Parathyroid adenoma (tissue), 2 donors: ENCODE data around the gene SCUBE2.
"Not testable (repeated sequence)": the region's sequence is repeated elsewhere in the genome, so short reads cannot be mapped to it uniquely, and the experiment has no call there.

Experiments
- H2AFZ ChIP-seq: fragments of 300-600 bp; sonication (generic); one replicate; pipeline ENCODE4 v1.7.0; 2017; ENCODE audit warnings: antibody characterized with exemption, mild to moderate bottlenecking
- H3K27ac ChIP-seq: fragments of 300-600 bp; sonication (generic); one replicate; pipeline ENCODE4 v1.7.0; 2017
- H3K27me3 ChIP-seq: fragments of 300-600 bp; sonication (generic); one replicate; pipeline ENCODE4 v1.7.0; 2017; ENCODE audit warnings: low read length; ENCODE audit not compliant: control insufficient read depth, insufficient read depth
- H3K36me3 ChIP-seq: fragments of 300-600 bp; sonication (generic); one replicate; pipeline ENCODE4 v1.7.0; 2017; ENCODE audit warnings: low read length; ENCODE audit not compliant: control insufficient read depth, insufficient read depth
- H3K4me1 ChIP-seq: fragments of 300-600 bp; sonication (generic); one replicate; pipeline ENCODE4 v1.7.0; 2017; ENCODE audit warnings: control low read depth
- H3K4me2 ChIP-seq: fragments of 300-600 bp; sonication (generic); one replicate; pipeline ENCODE4 v1.7.0; 2017; ENCODE audit warnings: low read length
- H3K4me3 ChIP-seq: fragments of 300-600 bp; sonication (generic); one replicate; pipeline ENCODE4 v1.7.0; 2017; ENCODE audit warnings: low read depth, low read length
- H3K79me2 ChIP-seq: fragments of 300-600 bp; sonication (generic); one replicate; pipeline ENCODE4 v1.7.0; 2017; ENCODE audit warnings: control low read depth
- H3K9ac ChIP-seq: fragments of 300-600 bp; sonication (generic); one replicate; pipeline ENCODE4 v1.7.0; 2017; ENCODE audit warnings: mild to moderate bottlenecking
- H3K9me3 ChIP-seq: fragments of 300-600 bp; sonication (generic); one replicate; pipeline ENCODE4 v1.7.0; 2017; ENCODE audit warnings: low read length; ENCODE audit not compliant: control insufficient read depth
- CTCF ChIP-seq: fragments of 300-600 bp; sonication (generic); IDR thresholded peaks from one replicate; pipeline ENCODE4 v1.7.0; 2017; ENCODE audit warnings: antibody characterized with exemption, mild to moderate bottlenecking
- donor health status: primary hyperparathyroidism.

Gene SCUBE2

GRCh38 chr11:9017773-9018172 lies 73.6 kb downstream of the SCUBE2 start:
- no peaks in the 10 kb centered on the region for H3K27me3 ChIP-seq
- no peak overlapping the region for H3K27ac ChIP-seq
- no peaks in the 10 kb centered on the region for H3K36me3 ChIP-seq
- H3K9me3 ChIP-seq = no peaks in the 10 kb centered on the region
- no peak overlapping the region for H3K4me3 ChIP-seq
- no peak overlapping the region for H3K4me2 ChIP-seq
- H3K9ac ChIP-seq = no peak overlapping the region
- no peaks in the 10 kb centered on the region for H3K4me1 ChIP-seq
- no peak overlapping the region for H2AFZ ChIP-seq
- no peaks in the 10 kb centered on the region for H3K79me2 ChIP-seq
- TF ChIP-seq CTCF = no peak

- Histone ChIP-seq H3K36me3 (no peaks in the 10 kb centered on the region), H3K27ac (no peak overlapping the region), H3K79me2 (no peaks in the 10 kb centered on the region), H3K4me1 (no peaks in the 10 kb centered on the region), H3K27me3 (no peaks in the 10 kb centered on the region), H3K4me2 (no peak overlapping the region), H2AFZ (no peak overlapping the region), H3K9me3 (no peaks in the 10 kb centered on the region), H3K9ac (no peak overlapping the region), H3K4me3 (no peak overlapping the region)
- no peak for TF ChIP-seq CTCF
Measured at GRCh38 chr11:9016916-9017642, 74.3 kb downstream of the SCUBE2 start.

- Histone ChIP-seq H3K4me1 (no peaks in the 10 kb centered on the region), H3K4me2 (no peak overlapping the region), H2AFZ (peak overlapping the region; percentile 38), H3K9ac (no peak overlapping the region), H3K36me3 (no peaks in the 10 kb centered on the region), H3K27me3 (no peaks in the 10 kb centered on the region), H3K4me3 (no peak overlapping the region), H3K79me2 (no peaks in the 10 kb centered on the region), H3K9me3 (no peaks in the 10 kb centered on the region), H3K27ac (no peak overlapping the region)
- peak; percentile 56 for TF ChIP-seq CTCF
Measured at GRCh38 chr11:9015677-9016076, 75.7 kb downstream of the SCUBE2 start.

- no peaks in the 10 kb centered on the region for H3K9me3 ChIP-seq
- H3K9ac ChIP-seq = no peak overlapping the region
- no peaks in the 10 kb centered on the region for H3K4me1 ChIP-seq
- H3K27ac ChIP-seq = no peak overlapping the region
- no peak for TF ChIP-seq CTCF
- H3K4me3 ChIP-seq = no peak overlapping the region
- no peak overlapping the region for H3K4me2 ChIP-seq
- no peaks in the 10 kb centered on the region for H3K79me2 ChIP-seq
- no peaks in the 10 kb centered on the region for H3K36me3 ChIP-seq
- H2AFZ ChIP-seq = no peak overlapping the region
- no peaks in the 10 kb centered on the region for H3K27me3 ChIP-seq
Measured at GRCh38 chr11:9014826-9015225, 76.6 kb downstream of the SCUBE2 start.

- no peak for TF ChIP-seq CTCF
- H3K9me3 ChIP-seq = no peaks in the 10 kb centered on the region
- no peaks in the 10 kb centered on the region for H3K36me3 ChIP-seq
- H3K27ac ChIP-seq = no peak overlapping the region
- no peak overlapping the region for H3K4me3 ChIP-seq
- H3K9ac ChIP-seq = no peak overlapping the region
- no peak overlapping the region for H3K4me2 ChIP-seq
- H3K4me1 ChIP-seq = no peaks in the 10 kb centered on the region
- no peaks in the 10 kb centered on the region for H3K27me3 ChIP-seq
- no peak overlapping the region for H2AFZ ChIP-seq
- H3K79me2 ChIP-seq = no peaks in the 10 kb centered on the region
Measured at GRCh38 chr11:9013373-9013772, 78.0 kb downstream of the SCUBE2 start.

GRCh38 chr11:9009538-9009937 lies 81.9 kb downstream of the SCUBE2 start:
- H3K9ac ChIP-seq, H3K79me2 ChIP-seq, H2AFZ ChIP-seq: not testable (repeated sequence)

More at GRCh38 chr11:9009538-9009937, 81.9 kb downstream of the SCUBE2 start:
- not testable (repeated sequence) for H3K27me3 ChIP-seq, H3K36me3 ChIP-seq, H3K4me1 ChIP-seq, H3K9me3 ChIP-seq, H3K4me3 ChIP-seq, H3K27ac ChIP-seq, H3K4me2 ChIP-seq
